ENCODE measurements around the gene PPFIA1.

PPFIA1 gene

DNA sequence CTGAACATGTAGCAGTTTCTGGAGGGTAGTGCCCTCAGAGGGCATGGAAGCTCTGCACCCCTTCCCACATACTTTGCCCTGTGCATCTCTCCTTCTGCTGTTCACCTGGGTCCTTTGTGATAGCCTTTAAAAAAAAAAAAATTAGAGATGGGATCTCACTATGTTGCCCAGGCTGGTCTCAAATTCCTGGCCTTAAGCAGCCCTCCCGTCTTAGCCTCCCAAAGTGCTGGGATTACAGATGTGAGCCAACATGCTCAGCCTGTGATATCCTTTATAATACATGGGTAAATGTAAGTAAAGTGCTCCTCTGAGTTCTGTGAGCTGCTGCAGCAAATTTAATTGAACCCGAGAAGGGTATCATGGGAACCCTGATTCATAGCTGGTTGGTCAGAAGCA lies 33.7 kb downstream of the PPFIA1 start:
- Histone ChIP-seq H4K20me1 (ENCODE audit: insufficient read depth, low read length) (peaks cover 60% of the 10 kb centered on the region), H2AFZ (ENCODE audit: low read depth, low read length) (no peak overlapping the region), H3K4me3 (ENCODE audit: low read length) (no peak overlapping the region), H3K79me2 (ENCODE audit: low read length) (peaks cover 51% of the 10 kb centered on the region), H3K9ac (ENCODE audit: low read length) (no peak overlapping the region), H3K27me3 (ENCODE audit: low read depth, low read length) (no peaks in the 10 kb centered on the region), H3K4me2 (ENCODE audit: low read length) (no peak overlapping the region), H3K36me3 (replicated peaks; ENCODE audit: low read depth, low read length) (peaks cover 12% of the 10 kb centered on the region), H3K9me3 (ENCODE audit: insufficient read depth, low read length) (no peaks in the 10 kb centered on the region), H3K4me1 (ENCODE audit: low read length) (peaks cover 16% of the 10 kb centered on the region), H3K27ac (ENCODE audit: low read length) (no peak overlapping the region)
- TF ChIP-seq, protein P1, sequence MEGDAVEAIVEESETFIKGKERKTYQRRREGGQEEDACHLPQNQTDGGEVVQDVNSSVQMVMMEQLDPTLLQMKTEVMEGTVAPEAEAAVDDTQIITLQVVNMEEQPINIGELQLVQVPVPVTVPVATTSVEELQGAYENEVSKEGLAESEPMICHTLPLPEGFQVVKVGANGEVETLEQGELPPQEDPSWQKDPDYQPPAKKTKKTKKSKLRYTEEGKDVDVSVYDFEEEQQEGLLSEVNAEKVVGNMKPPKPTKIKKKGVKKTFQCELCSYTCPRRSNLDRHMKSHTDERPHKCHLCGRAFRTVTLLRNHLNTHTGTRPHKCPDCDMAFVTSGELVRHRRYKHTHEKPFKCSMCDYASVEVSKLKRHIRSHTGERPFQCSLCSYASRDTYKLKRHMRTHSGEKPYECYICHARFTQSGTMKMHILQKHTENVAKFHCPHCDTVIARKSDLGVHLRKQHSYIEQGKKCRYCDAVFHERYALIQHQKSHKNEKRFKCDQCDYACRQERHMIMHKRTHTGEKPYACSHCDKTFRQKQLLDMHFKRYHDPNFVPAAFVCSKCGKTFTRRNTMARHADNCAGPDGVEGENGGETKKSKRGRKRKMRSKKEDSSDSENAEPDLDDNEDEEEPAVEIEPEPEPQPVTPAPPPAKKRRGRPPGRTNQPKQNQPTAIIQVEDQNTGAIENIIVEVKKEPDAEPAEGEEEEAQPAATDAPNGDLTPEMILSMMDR (IDR thresholded peaks at IDR 0.05; ENCODE audit: low read depth, low read length): no peak

DNA sequence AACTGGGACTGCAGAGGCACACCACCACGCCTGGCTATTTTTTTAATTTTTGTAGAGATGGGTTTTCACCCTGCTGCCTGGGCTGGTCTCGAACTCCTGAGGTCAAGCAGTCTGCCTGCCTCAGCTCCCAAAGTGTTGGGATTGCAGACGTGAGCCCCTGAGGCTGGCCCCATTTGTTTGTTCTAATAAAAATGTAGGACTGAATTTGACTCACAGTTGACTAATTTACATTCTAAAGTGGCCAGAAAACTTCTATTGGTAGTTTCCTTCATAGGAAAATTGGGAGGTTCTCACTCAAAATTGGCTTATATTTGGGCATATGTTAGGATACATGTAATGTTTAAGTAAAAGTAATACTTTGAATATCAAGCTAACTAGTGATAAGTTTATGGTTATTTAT lies 35.0 kb downstream of the PPFIA1 start:
- Histone ChIP-seq H3K4me2 (ENCODE audit: low read length) (no peak overlapping the region), H3K9ac (ENCODE audit: low read length) (no peak overlapping the region), H3K79me2 (ENCODE audit: low read length) (peaks cover 46% of the 10 kb centered on the region), H3K4me3 (ENCODE audit: low read length) (no peak overlapping the region), H3K27me3 (ENCODE audit: low read depth, low read length) (no peaks in the 10 kb centered on the region), H3K4me1 (ENCODE audit: low read length) (peaks cover 16% of the 10 kb centered on the region), H4K20me1 (ENCODE audit: insufficient read depth, low read length) (peaks cover 60% of the 10 kb centered on the region), H2AFZ (ENCODE audit: low read depth, low read length) (no peak overlapping the region), H3K36me3 (replicated peaks; ENCODE audit: low read depth, low read length) (peaks cover 17% of the 10 kb centered on the region), H3K9me3 (ENCODE audit: insufficient read depth, low read length) (no peaks in the 10 kb centered on the region), H3K27ac (ENCODE audit: low read length) (no peak overlapping the region)
- TF ChIP-seq, protein P1 (IDR thresholded peaks at IDR 0.05; ENCODE audit: low read depth, low read length): no peak
- no peak for TF ChIP-seq EZH2phosphoT487 (IDR thresholded peaks at IDR 0.05; ENCODE audit: low read depth)

DNA sequence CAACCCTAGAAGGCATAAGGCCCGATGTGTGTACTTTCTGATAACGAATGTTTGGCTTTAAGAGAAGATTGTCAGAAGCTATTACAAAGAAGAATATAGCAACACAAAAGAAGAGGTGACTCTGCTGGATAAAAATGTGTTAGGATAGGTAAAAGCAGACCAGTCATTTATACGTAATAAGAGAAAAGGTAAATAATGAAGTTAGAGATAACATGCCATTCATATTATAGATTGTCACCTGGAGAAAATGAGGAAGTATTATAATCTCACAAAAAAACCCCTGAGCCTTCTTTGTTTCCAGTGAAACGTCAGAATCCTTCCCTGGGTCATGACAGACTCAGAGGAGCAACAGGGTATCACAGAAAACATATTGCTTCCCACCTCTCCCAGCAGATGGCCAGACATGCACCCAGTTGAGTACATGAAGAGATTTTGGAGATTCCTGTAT lies 36.1 kb downstream of the PPFIA1 start:
- Histone ChIP-seq H3K9ac (ENCODE audit: low read length) (no peak overlapping the region), H3K4me2 (ENCODE audit: low read length) (peak overlapping the region; percentile 15; the same call in 1 of the 2 replicates), H3K79me2 (ENCODE audit: low read length) (peaks cover 47% of the 10 kb centered on the region), H3K27me3 (ENCODE audit: low read depth, low read length) (no peaks in the 10 kb centered on the region), H4K20me1 (ENCODE audit: insufficient read depth, low read length) (peaks cover 59% of the 10 kb centered on the region), H3K4me1 (ENCODE audit: low read length) (peaks cover 16% of the 10 kb centered on the region), H3K27ac (ENCODE audit: low read length) (no peak overlapping the region), H3K36me3 (replicated peaks; ENCODE audit: low read depth, low read length) (peaks cover 18% of the 10 kb centered on the region), H2AFZ (ENCODE audit: low read depth, low read length) (no peak overlapping the region), H3K9me3 (ENCODE audit: insufficient read depth, low read length) (no peaks in the 10 kb centered on the region), H3K4me3 (ENCODE audit: low read length) (no peak overlapping the region)
- TF ChIP-seq, protein P1 (IDR thresholded peaks at IDR 0.05; ENCODE audit: low read depth, low read length): no peak
- TF ChIP-seq EZH2phosphoT487 (IDR thresholded peaks at IDR 0.05; ENCODE audit: low read depth): no peak

DNA sequence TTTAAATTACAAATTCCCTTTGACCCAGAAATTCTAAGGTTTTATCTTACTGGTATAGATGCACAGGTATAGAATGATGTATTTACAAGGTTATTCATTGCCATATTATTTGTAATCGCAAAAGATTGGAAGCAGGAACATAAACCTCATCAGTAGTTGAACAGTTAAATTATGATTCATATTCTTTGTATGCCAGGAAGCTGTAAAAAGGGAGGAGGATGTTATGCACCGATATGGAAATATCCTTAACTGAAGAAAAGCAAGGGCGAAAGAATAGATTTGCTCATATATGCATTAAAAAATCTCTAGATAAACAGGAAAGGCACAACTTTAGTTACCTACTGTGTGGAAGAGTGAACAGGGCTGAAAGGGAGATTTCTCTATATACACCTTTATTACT lies 36.7 kb downstream of the PPFIA1 start:
- Histone ChIP-seq H3K4me1 (ENCODE audit: low read length) (peaks cover 16% of the 10 kb centered on the region), H3K36me3 (replicated peaks; ENCODE audit: low read depth, low read length) (peaks cover 18% of the 10 kb centered on the region), H3K27ac (ENCODE audit: low read length) (no peak overlapping the region)

More for the DNA sequence above, 36.7 kb downstream of the PPFIA1 start:
- H3K27me3 ChIP-seq (ENCODE audit: low read depth, low read length): no peaks in the 10 kb centered on the region
- no peak overlapping the region for H3K4me2 ChIP-seq (ENCODE audit: low read length)
- no peak overlapping the region for H2AFZ ChIP-seq (ENCODE audit: low read depth, low read length)
- H4K20me1 ChIP-seq (ENCODE audit: insufficient read depth, low read length): peaks cover 54% of the 10 kb centered on the region
- H3K4me3 ChIP-seq (ENCODE audit: low read length): no peak overlapping the region
- H3K79me2 ChIP-seq (ENCODE audit: low read length): peaks cover 41% of the 10 kb centered on the region
- TF ChIP-seq EZH2phosphoT487 (IDR thresholded peaks at IDR 0.05; ENCODE audit: low read depth): no peak
- TF ChIP-seq, protein P1 (IDR thresholded peaks at IDR 0.05; ENCODE audit: low read depth, low read length): no peak
- no peaks in the 10 kb centered on the region for H3K9me3 ChIP-seq (ENCODE audit: insufficient read depth, low read length)
- no peak overlapping the region for H3K9ac ChIP-seq (ENCODE audit: low read length)
